ENCODE data around the gene MRPS30.
"Not testable (repeated sequence)": the region's sequence is repeated elsewhere in the genome, so short reads cannot be mapped to it uniquely, and the experiment has no call there.

MRPS30 gene

DNA sequence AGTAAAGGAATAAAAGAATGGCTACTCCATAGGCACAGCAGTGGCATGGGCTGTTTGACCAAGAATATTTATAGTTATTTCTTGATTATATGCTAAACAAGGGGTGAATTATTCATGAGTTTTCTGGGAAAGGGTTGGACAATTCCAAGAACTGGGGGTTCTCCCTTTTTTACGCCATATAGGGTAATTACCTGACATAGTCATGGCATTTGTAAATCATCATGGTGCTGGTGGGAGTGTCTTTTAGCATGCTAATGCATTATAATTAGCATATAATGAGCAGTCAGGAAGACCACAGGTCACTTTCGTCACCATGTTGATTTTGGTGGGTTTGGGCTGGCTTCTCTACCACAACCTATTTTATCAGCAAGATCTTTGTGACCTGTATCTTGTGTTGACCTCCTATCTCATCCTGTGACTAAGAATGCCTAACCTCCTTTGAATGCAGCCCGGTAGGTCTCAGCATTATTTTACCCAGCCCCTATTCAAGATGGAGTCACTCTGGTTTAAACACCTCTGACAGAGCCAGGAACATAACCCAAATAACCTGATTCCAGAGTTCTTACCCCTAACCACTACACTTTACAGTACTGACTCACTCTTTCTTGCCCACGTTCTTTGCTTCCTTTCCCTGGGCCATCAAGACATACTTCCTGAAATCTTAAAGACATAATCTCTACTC, 25.0 kb upstream of the MRPS30 start:
- no peak overlapping the region for H3K4me3 ChIP-seq (ENCODE audit: low read depth, low read length)
- TF ChIP-seq, protein P1, sequence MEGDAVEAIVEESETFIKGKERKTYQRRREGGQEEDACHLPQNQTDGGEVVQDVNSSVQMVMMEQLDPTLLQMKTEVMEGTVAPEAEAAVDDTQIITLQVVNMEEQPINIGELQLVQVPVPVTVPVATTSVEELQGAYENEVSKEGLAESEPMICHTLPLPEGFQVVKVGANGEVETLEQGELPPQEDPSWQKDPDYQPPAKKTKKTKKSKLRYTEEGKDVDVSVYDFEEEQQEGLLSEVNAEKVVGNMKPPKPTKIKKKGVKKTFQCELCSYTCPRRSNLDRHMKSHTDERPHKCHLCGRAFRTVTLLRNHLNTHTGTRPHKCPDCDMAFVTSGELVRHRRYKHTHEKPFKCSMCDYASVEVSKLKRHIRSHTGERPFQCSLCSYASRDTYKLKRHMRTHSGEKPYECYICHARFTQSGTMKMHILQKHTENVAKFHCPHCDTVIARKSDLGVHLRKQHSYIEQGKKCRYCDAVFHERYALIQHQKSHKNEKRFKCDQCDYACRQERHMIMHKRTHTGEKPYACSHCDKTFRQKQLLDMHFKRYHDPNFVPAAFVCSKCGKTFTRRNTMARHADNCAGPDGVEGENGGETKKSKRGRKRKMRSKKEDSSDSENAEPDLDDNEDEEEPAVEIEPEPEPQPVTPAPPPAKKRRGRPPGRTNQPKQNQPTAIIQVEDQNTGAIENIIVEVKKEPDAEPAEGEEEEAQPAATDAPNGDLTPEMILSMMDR (IDR thresholded peaks at IDR 0.05; ENCODE audit: low read depth, low read length) = no peak

GRCh38 chr5:44787731-44788130, 21.0 kb upstream of the MRPS30 start:
- TF ChIP-seq, protein P1 (IDR thresholded peaks at IDR 0.05; ENCODE audit: low read depth, low read length) = no peak
- no peak overlapping the region for H3K4me3 ChIP-seq (ENCODE audit: low read depth, low read length)

DNA sequence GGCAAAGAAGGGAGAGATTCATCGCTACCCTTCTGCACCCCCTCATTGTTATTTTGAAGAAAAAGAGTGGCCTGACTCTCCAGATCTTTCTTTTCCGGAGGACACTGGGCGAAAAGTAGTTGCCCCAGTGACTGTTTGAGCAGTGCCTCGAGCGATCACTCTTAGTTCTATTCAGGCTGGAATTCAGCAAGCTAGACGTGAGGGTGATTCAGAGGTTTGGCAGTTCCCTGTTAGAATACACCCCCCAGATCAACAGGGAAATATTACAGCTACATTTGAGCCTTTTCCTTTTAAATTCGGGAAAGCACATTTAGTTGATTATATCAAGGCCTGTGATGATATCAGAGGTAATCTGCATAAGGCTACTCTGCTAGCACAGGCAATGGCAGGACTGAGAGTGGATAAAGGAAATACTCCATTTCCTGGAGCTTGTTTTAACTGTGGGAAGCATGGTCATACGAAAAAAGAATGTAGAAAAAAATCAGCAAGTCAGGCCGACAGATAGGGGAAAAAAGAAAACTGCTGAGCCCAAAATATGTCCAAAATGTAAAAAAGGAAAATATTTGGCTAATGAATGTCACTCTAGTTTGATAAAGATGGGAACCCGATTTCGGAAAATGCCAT, 19.3 kb upstream of the MRPS30 start:
- not testable (repeated sequence) for H3K4me3 ChIP-seq (ENCODE audit: low read depth, low read length)

- H3K4me3 ChIP-seq (ENCODE audit: low read depth, low read length) = not testable (repeated sequence)
Observed at GRCh38 chr5:44792031-44792673, 16.6 kb upstream of the MRPS30 start.

- TF ChIP-seq, protein P1 (IDR thresholded peaks at IDR 0.05; ENCODE audit: low read depth, low read length) = no peak
- no peak overlapping the region for H3K4me3 ChIP-seq (ENCODE audit: low read depth, low read length)
Observed at GRCh38 chr5:44794371-44794770, 14.4 kb upstream of the MRPS30 start.

DNA sequence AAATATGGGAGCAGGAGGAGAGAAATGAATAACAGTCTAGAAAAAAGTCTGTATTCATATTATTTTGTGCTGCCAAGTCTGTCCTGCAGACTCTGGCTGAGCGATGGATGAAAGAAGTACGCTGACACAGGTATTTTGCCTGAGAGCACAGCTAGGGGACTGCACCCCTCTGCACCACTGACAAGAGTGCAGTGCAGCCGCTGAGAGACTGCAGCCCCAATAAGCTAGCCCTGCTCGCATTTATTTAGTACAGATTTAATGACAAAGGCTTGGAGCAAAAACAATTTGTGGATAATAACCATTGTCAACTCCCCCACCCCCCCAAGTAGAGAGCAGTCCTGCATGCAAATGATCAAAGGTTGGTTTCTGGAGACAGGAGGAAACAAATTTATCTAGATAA, 13.3 kb upstream of the MRPS30 start:
- TF ChIP-seq, protein P1 (IDR thresholded peaks at IDR 0.05; ENCODE audit: low read depth, low read length) = no peak
- no peak overlapping the region for H3K4me3 ChIP-seq (ENCODE audit: low read depth, low read length)

DNA sequence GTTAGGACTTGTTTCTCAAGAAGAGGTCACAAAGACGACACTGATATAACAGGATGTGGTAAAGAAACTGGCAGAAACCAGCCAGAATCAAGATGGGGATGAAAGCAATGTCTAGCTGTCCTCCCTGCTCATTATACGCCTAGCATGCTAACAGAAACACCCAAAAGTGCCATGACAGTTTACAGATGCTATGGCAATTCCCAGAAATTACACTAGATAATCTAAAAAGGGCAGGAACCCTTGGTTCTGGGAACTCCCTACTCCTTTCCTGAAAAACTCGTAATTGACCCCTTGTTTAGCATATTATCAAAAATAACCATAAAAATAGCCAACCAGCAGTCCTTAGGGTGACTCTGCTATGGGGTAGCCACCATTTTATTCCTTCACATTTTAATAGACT, 10.9 kb upstream of the MRPS30 start:
- TF ChIP-seq, protein P1 (IDR thresholded peaks at IDR 0.05; ENCODE audit: low read depth, low read length) = no peak
- H3K4me3 ChIP-seq (ENCODE audit: low read depth, low read length) = no peak overlapping the region

GRCh38 chr5:44801992-44802391, 6.8 kb upstream of the MRPS30 start:
- H3K4me3 ChIP-seq (ENCODE audit: low read depth, low read length) = no peak overlapping the region
- TF ChIP-seq, protein P1 (IDR thresholded peaks at IDR 0.05; ENCODE audit: low read depth, low read length) = no peak

Measured in WI38 (cell line).